GM18867 (cell line): ENCODE data around the gene BLTP2.
A peak's percentile ranks its signal among the peaks of the same experiment; 100 is the strongest.
"Not testable (repeated sequence)": the region's sequence is repeated elsewhere in the genome, so short reads cannot be mapped to it uniquely, and the experiment has no call there.

ENCODE experiments used
- ATAC-seq: cut with Tn5 transposase; IDR thresholded peaks from one replicate; pipeline ENCODE4 v1.9.1; 2021; ENCODE audit warnings: mild to moderate bottlenecking, moderate library complexity; ENCODE audit not compliant: unreplicated experiment

BLTP2 gene

DNA sequence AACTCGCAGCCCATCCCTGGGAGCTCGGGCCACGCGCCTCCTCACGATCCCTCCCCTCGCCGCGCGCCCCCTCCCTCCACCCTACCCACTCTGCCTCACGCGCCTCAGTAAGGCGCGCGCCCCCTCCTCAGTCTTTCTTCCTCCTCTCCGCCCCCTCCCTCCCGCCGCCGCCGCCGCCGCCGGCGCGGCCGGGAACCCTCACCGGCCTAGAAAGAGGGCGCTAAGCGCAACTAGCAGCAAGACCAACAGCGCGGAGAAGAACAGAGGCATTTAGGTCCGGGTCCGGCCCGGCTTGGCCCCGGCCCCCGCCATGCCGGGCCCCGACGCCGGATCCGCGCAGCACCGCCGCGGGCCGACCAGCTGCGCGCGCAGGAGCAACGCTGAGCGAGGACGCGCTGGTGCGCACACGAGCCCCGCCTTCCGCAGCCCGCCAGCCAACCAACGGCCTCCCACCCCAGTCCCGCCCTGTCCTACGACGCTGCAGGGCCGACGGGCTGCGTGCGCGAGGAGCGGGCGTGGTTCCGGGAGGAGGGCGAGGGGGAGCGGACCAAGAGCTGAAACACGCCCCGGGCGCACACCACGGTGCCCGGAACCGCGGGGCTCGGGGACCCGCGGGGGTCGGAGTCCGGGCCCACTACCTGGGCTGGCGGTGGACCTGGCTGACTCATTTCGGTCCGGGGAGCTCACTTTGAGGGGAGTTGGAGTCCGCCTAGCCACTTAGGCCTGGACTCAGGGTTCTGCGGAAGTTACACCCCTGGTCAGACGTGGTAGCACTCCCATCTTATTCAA, at the start of gene BLTP2:
Gene BLTP2, minus strand, starts transcription at position 372 of the 789 bp plus-strand sequence. Its CDS starts 102 bp downstream, at position 270.
- ATAC-seq = peak; percentile 86

DNA sequence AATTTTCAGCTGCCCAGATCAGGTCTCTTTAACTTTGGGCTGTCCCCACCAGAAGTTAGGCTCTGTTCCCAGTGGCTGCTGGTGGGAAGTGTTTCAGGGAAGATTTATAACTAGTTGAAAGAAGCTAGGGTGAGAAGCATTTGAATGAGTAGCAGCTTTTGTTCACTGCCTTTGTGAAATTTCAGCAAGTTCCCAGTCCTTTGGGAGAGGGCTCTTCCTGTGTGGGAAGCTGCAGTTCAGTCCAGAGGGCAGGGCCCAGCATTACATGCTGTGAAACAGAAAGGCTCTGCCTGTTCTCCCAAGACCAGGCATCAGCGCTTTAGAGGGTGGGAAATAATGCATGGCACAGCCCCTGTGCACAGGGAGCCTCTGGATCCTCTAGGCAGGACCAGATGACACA, 48.9 kb upstream of the BLTP2 start:
- ATAC-seq = no peak

GRCh38 chr17:28689011-28689410, 44.1 kb upstream of the BLTP2 start:
- ATAC-seq = no peak

- ATAC-seq = no peak
These were observed 43.5 kb upstream of the BLTP2 start for GRCh38 chr17:28688481-28688880.

DNA sequence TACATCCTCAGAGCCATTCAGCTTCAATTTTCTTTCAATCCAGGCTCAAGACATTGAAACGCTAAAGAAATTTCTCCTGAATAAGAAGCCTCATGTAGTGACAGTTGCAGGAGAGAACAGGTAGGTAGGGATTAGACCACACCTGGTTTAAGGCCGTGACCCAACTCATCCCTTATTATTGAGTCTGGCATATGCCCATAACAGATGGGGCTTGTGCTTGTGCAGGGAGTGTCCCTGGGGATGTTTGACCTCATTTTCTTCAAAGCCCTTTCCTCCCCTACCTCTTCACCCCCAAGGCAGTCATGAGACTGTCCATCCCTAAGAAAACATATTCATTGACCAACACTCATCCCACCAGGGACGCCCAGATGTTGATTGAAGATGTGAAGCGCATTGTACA, 41.3 kb upstream of the BLTP2 start:
- no peak for ATAC-seq

GRCh38 chr17:28685366-28685765, 40.4 kb upstream of the BLTP2 start:
- no peak for ATAC-seq

DNA sequence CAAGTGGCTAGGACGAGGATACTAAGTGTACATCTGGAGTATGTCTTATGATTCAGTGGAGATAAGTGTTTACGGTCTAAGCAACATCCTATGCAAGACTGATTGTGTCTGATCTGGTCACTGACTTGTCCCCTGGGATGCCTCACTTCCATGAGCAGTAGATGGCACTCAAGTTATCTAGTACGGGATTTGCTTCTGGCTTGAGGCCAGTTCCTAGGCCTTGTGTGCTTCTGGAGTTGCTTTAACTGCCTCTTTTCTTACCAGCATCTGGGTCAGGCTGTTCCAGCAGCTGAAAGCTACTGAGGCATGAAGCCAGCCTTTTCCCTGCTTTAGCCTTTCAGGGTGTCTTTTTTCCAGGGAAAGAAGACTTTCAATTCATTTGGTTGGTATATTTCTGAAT, 40.0 kb upstream of the BLTP2 start:
- no peak for ATAC-seq

GRCh38 chr17:28682655-28683054, 37.7 kb upstream of the BLTP2 start:
- ATAC-seq = no peak

GRCh38 chr17:28675980-28676379, 31.0 kb upstream of the BLTP2 start:
- no peak for ATAC-seq

DNA sequence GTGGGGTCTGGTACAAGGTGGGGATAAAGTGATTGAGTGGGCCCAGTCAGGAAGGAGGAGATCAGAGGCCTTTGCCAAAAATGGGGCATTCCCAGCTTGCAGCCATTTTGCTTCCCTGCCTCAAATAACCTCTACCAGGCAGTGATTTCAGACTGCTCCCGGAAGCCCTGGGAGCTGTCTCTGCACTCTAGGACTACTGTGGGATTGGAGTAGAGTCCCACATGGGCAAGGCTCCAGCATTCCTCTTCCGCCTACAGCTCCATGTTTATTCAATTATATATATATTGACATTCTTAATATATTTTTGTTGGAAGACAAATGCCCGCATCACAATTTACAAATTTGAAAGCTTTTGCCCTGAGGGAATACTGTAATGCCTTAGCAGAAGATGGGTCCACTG, 30.5 kb upstream of the BLTP2 start:
- ATAC-seq = no peak

- ATAC-seq = no peak
These were observed 25.0 kb upstream of the BLTP2 start for GRCh38 chr17:28669918-28670317.

- ATAC-seq = no peak
These were observed 22.9 kb upstream of the BLTP2 start for GRCh38 chr17:28667870-28668269.

DNA sequence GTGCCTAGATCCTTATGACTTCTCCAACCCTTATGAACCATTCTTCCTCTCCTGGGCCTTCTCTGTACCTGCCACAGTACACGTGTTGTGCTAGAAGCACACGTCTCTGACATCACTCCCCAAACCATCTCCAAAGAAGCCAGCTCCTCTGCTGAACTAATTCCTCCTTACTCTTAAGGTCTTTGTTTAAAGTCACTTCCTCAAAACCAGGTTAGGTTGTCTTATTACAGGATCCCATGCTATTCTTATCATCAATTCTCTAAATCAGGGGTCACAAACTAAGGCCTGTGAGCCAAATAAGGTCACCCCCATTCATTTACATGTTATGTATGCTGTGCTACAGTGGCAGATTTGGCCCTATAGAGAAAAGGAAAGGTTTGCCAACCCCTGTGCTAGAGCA, 21.0 kb upstream of the BLTP2 start:
- ATAC-seq = no peak

DNA sequence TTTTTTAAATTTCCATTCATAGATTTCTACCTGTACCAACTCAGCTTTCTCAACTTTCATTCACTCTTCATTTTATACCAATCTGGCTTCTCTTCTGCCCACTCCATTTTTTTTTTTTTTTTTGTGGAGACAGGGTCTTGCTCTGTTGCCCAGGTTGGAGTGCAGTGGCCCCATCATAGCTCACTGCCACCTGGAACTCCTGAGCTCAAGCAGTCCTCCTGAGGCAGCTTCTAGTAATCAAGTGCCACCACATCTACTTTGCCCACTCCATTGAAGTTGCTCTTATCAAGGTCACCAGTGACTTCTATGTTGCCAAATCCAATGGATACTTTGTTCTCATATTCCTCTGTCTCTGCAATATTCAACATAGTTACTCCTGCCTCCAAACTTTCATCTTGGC, 18.8 kb upstream of the BLTP2 start:
- ATAC-seq = no peak

DNA sequence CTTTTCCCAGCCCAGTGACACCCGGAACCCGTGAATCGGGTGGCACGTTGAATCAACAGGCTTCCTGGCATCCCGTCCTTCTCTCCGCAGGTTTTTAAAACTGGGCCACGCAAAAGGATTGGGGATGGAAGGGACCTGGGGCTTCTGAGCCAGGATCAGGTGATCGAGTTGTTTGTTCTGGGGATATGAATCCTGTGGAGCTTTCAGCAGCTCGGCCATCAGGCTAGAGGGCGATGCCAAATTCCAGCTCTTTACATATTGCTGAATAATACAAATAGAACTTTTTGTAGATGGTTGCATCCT, 17.5 kb upstream of the BLTP2 start:
- no peak for ATAC-seq

DNA sequence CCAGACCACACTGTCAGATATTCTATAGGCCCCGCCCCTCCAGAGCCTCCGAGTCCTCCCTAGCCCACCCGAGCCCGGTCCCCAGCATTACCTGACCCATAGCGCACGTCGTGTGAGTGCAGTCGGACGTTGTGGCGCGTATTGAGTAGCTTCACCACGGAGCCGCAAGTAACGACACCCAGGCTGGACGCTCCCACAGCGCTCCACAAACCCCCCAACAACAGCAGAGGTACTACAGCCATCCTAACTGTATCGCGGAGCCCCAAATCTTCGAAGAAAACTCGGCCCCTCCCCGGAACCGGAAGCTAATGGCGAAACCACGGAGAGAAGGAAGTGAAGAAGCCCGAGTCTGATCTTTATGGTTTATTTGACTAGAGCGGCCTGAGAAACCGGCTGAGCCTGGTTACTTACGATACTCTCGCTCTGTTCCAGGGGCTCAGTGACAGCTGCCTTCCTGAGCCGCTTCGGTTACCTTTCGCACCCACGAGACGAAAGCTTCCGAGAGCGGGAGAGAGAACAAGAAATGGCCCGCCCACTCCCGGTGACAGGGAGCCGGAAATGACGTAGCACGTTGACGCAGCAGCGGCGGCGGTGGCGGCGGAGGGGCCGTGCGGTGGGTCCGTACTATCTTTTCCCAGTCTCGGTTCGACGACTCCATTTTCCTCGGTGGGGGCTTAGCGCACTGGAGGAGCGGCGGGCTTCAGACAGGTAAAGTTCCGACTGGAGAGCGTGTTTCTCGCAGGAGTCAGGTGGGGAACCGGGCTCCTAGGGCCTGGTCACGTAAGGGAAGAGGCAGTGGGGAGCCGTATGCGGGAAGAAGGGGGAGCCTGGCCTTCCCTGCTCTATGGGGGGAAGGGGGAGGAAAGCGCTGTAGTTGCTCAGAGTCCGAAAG, 16.9 kb upstream of the BLTP2 start, which contains the start of the genes SDF2 and SUPT6H:
Gene SDF2, minus strand, starts transcription at position 272 of the 892 bp plus-strand sequence. Its CDS starts 30 bp downstream, at position 242.
Gene SUPT6H, plus strand, starts transcription at position 571 of the 892 bp plus-strand sequence. CDS start 11,197 bp downstream, outside the sequence.
- ATAC-seq = peak; percentile 82

DNA sequence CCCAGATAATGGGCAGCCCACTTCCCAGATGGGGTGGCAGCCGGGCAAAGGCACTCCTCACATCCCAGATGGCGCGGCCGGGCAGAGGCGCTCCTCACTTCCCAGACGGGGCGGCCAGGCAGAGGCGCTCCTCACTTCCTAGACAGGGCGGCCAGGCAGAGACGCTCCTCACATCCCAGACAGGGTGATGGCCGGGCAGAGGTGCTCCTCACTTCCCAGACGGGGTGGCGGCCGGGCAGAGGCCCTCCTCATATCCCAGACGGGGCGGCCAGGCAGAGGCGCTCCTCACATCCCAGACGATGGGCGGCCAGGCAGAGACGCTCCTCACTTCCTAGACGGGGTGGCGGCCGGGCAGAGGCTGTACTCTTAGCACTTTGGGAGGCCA, 14.5 kb upstream of the BLTP2 start:
- not testable (repeated sequence) for ATAC-seq

DNA sequence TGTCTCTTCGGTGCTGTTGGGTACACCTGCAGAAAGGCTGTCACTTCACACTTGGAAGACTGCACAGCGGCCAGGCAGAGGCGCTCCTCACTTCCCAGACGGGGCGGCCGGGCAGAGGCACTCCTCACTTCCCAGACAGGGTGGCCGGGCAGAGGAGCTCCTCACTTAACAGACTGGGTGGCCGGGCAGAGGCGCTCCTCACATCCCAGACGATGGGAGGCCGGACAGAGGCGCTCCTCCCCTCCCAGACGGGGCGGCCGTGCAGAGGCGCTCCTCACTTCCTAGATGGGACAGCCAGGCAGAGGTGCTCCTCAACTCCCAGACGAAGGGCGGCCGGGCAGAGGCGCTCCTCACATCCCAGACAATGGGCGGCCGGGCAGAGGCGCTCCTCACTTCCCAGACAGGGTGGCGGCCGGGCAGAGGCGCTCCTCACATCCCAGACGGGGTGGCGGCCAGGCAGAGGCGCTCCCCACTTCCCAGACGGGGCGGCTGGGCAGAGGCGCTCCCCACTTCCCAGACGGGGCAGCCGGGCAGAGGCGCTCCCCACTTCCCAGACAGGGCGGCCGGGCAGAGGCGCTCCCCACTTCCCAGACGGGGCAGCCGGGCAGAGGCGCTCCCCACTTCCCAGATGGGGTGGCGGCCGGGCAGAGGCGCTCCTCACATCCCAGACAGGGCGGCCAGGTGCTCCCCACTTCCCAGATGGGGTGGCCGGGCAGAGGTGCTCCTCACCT, 14.0 kb upstream of the BLTP2 start:
- ATAC-seq = not testable (repeated sequence)

GRCh38 chr17:28658342-28658741, 13.4 kb upstream of the BLTP2 start:
- not testable (repeated sequence) for ATAC-seq

GRCh38 chr17:28657756-28658155, 12.8 kb upstream of the BLTP2 start:
- ATAC-seq = no peak

DNA sequence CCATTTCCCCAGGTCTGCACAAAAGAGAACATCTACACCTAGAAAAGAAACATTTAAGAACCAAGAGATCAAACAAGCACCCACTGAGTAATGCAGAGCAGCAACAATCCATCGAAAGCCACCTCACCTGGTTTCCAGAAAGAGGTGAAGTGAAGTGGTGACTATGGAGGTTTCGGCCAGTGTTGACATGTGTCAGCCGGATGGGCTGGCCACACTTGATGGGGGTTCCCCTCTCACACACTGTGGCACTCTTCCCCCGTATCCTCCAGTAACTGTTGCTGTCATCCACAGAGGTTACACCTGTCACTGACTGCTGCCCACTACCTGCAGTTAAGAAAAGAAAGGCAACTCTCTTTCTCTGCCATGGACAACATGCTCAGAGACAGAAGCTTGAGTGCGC, 10.2 kb upstream of the BLTP2 start:
- ATAC-seq = no peak
